HepG2 (cell line): ENCODE measurements around the gene CHMP5. TPM values are rescaled to one million over a fixed set of nuclear protein-coding genes. Genes with fewer than 3 reads are reported as not detected.

Experiments
- AHR ChIP-seq: IDR thresholded peaks from 2 replicates; pipeline ENCODE4 v1.6.1; 2018; ENCODE audit warnings: missing genetic modification reagents, missing compliant biosample characterization
- ARHGAP35 ChIP-seq: sonication (generic); formaldehyde crosslinking; IDR thresholded peaks from 2 replicates; pipeline ENCODE4 v1.9.0; 2022; ENCODE audit warnings: mild to moderate bottlenecking, inconsistent platforms, moderate library complexity, missing genetic modification reagents, borderline replicate concordance
- ARNTL ChIP-seq: sonication (generic); formaldehyde crosslinking; IDR thresholded peaks from 2 replicates; pipeline ENCODE4 v1.4.0; 2020; ENCODE audit warnings: mild to moderate bottlenecking, missing genetic modification reagents
- CBX1 ChIP-seq: IDR thresholded peaks from one replicate; pipeline ENCODE4 v1.6.1; 2016; ENCODE audit warnings: antibody characterized with exemption, low read depth
- CCAR2 ChIP-seq: fragments of 200-400 bp; formaldehyde crosslinking; optimal IDR thresholded peaks from 2 replicates; pipeline ENCODE3; 2018; ENCODE audit warnings: low read depth, mild to moderate bottlenecking, low read length, moderate library complexity
- EHMT2 ChIP-seq: fragments of 200-600 bp; sonication (generic); IDR thresholded peaks from 2 replicates; pipeline ENCODE4 v1.7.0; 2017; ENCODE audit warnings: antibody characterized with exemption, low read depth, low read length, borderline replicate concordance
- HHEX ChIP-seq: IDR thresholded peaks from 2 replicates; pipeline ENCODE4 v1.6.1; 2016; ENCODE audit warnings: control low read depth
- KMT2B ChIP-seq: IDR thresholded peaks from 2 replicates; pipeline ENCODE4 v1.6.1; 2016; ENCODE audit warnings: missing genetic modification reagents, missing compliant biosample characterization
- NPAS2 ChIP-seq: sonication (generic); formaldehyde crosslinking; IDR thresholded peaks from 2 replicates; pipeline ENCODE4 v1.8.0; 2022; ENCODE audit warnings: mild to moderate bottlenecking, missing genetic modification reagents, borderline replicate concordance
- RARA ChIP-seq: IDR thresholded peaks from 2 replicates; pipeline ENCODE4 v1.6.1; 2016; ENCODE audit warnings: missing genetic modification reagents, missing compliant biosample characterization
- RFX1 ChIP-seq: fragments of 450-650 bp; IDR thresholded peaks from 2 replicates; pipeline ENCODE4 v1.6.1; 2017
- RFX5 ChIP-seq: IDR thresholded peaks from 2 replicates; pipeline ENCODE4 v1.6.1; 2011; ENCODE audit warnings: low read depth, low read length, improper control_type of control experiment
- ZFAT ChIP-seq: sonication (generic); formaldehyde crosslinking; conservative IDR thresholded peaks from 2 replicates; pipeline ENCODE4 v1.8.1; 2023; ENCODE audit warnings: missing genetic modification reagents, inconsistent platforms
- ZFP36 ChIP-seq: fragments of 150-350 bp; IDR thresholded peaks from 2 replicates; pipeline ENCODE4 v1.6.1; 2018; ENCODE audit warnings: borderline replicate concordance, low read length, low read depth; ENCODE audit not compliant: partially characterized antibody
- ZKSCAN8 ChIP-seq: IDR thresholded peaks from 2 replicates; pipeline ENCODE4 v1.6.1; 2016; ENCODE audit warnings: borderline replicate concordance, missing genetic modification reagents, missing compliant biosample characterization
- ZNF224 ChIP-seq: sonication (generic); formaldehyde crosslinking; IDR thresholded peaks from 2 replicates; pipeline ENCODE4 v1.5.0; 2020; ENCODE audit warnings: mild to moderate bottlenecking, missing genetic modification reagents
- ZNF263 ChIP-seq: sonication (generic); formaldehyde crosslinking; IDR thresholded peaks from 2 replicates; pipeline ENCODE4 v1.4.0; 2020; ENCODE audit warnings: missing genetic modification reagents
- ZNF563 ChIP-seq: sonication (generic); formaldehyde crosslinking; IDR thresholded peaks from 2 replicates; pipeline ENCODE4 v1.8.0; 2022; ENCODE audit warnings: mild to moderate bottlenecking, moderate library complexity, missing genetic modification reagents
- ZNF879 ChIP-seq: sonication (generic); formaldehyde crosslinking; IDR thresholded peaks from 2 replicates; pipeline ENCODE4 v1.8.1; 2023; ENCODE audit warnings: missing genetic modification reagents
- polyA plus RNA-seq, 8 experiments: library from polyadenylated mRNA; depleted of rRNA in 3 of 8; stranded (reverse) in 7 of 8; unstranded in 1 of 8; fragments of >200 nt; fragmentation: Illumina TruSeq in 4 of 8; extraction: Trizol in 4 of 8; gene quantifications; 2 replicates each; pipeline versions ENCODE4 v1.2.1 to v1.2.3, GENCODE V29; 2011 to 2016; ENCODE audit warnings: low read depth in 4 of 8, missing spikeins in 1 of 8, mixed read lengths in 1 of 8; ENCODE audit not compliant: insufficient read depth in 1 of 8
- total RNA-seq, 5 experiments: library from RNA; depleted of rRNA; stranded (reverse); fragments of >200 nt; fragmentation: Illumina TruSeq; extraction: Trizol; gene quantifications; 2 replicates each; pipeline ENCODE4 v1.2.3, GENCODE V29; 2016; ENCODE audit warnings: low read depth in 1 of 5
- TF ChIP-seq, protein P1 (sequence below): sonication (generic); formaldehyde crosslinking; IDR thresholded peaks from 2 replicates; pipeline ENCODE4 v1.8.1; 2023; ENCODE audit warnings: mild to moderate bottlenecking, missing genetic modification reagents
- TF ChIP-seq, protein P2 (sequence below): sonication (generic); formaldehyde crosslinking; IDR thresholded peaks from 2 replicates; pipeline ENCODE4 v1.8.1; 2023; ENCODE audit warnings: mild to moderate bottlenecking, inconsistent platforms, moderate library complexity, missing genetic modification reagents, borderline replicate concordance
- TF ChIP-seq, protein P3 (sequence below): sonication (generic); formaldehyde crosslinking; IDR thresholded peaks from 2 replicates; pipeline ENCODE4 v1.4.0; 2020; ENCODE audit warnings: low read depth, mild to moderate bottlenecking, missing genetic modification reagents
- TF ChIP-seq, protein P4 (sequence below): IDR thresholded peaks from 2 replicates; pipeline ENCODE4 v1.6.1; 2016
- TF ChIP-seq, protein P5 (sequence below): sonication (generic); formaldehyde crosslinking; conservative IDR thresholded peaks from 2 replicates; pipeline ENCODE4 v1.4.0; 2020; ENCODE audit warnings: mild to moderate bottlenecking, missing genetic modification reagents, moderate library complexity

The CHMP5 gene
- total and polyA plus RNA-seq, 2 of the 13 experiments (the other 11 are each of a cell fraction or from before 2014, with no cell fraction given): 46.0 to 57.3 TPM

DNA sequence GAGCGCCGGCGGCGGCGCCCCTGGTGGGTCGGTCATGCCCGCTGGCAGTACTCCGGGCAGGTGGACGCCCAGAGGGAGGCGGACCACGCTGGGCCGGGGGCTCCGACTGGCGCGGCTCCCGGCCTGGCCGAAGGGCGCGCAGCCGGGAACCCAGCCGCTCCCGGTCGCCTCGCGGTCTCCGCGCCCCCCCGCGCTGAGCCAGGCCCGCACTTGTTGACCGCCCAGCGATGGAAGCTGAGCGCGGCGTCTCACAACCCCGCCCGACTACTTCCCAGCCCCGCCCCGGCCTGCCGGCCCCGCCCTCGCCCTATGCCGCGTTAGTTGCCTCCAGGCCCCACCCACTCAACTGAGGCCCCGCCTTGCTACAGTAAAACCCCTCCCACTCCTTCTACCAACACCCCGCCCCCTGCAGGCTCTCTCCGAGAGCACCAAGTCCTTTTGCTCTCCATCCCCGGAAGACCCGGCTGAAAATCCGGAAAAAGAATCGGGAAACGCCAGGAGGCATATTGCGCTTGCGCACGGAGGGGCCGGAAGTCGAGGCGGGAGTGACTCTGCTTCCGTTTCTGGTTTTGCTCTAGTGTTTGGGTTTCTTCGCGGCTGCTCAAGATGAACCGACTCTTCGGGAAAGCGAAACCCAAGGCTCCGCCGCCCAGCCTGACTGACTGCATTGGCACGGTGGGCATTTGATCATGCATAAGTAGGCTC, at the start of gene CHMP5, which contains the start of gene BAG1 (continued):
- TF ChIP-seq, protein P1, sequence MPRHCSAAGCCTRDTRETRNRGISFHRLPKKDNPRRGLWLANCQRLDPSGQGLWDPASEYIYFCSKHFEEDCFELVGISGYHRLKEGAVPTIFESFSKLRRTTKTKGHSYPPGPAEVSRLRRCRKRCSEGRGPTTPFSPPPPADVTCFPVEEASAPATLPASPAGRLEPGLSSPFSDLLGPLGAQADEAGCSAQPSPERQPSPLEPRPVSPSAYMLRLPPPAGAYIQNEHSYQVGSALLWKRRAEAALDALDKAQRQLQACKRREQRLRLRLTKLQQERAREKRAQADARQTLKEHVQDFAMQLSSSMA (CRISPR knock-in tag): no peak
- TF ChIP-seq ZFP36 (no peak), AHR (CRISPR knock-in tag) (0 out of 2 replicates have a peak, but pooled peaks have one; percentile 26), CCAR2 (no peak), HHEX (CRISPR knock-in tag) (no peak), KMT2B (CRISPR knock-in tag) (no peak), ZNF224 (CRISPR knock-in tag) (no peak), ZFAT (CRISPR knock-in tag) (no peak), ARHGAP35 (CRISPR knock-in tag) (no peak), ZNF263 (CRISPR knock-in tag) (peak; percentile 2; the same call in 1 of the 2 replicates), CBX1 (no peak), RARA (no peak), ARNTL (no peak), NPAS2 (CRISPR knock-in tag) (no peak), RFX5 (no peak; the same call in 1 of the 2 replicates), EHMT2 (no peak), RFX1 (no peak), ZNF879 (CRISPR knock-in tag) (no peak), ZKSCAN8 (CRISPR knock-in tag) (no peak), ZNF563 (CRISPR knock-in tag) (peak; percentile 69)
- TF ChIP-seq, protein P2, sequence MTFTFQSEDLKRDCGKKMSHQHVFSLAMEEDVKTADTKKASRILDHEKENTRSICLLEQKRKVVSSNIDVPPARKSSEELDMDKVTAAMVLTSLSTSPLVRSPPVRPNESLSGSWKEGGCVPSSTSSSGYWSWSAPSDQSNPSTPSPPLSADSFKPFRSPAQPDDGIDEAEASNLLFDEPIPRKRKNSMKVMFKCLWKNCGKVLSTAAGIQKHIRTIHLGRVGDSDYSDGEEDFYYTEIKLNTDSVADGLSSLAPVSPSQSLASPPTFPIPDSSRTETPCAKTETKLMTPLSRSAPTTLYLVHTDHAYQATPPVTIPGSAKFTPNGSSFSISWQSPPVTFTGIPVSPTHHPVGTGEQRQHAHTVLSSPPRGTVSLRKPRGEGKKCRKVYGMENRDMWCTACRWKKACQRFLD: no peak
- TF ChIP-seq, protein P3, sequence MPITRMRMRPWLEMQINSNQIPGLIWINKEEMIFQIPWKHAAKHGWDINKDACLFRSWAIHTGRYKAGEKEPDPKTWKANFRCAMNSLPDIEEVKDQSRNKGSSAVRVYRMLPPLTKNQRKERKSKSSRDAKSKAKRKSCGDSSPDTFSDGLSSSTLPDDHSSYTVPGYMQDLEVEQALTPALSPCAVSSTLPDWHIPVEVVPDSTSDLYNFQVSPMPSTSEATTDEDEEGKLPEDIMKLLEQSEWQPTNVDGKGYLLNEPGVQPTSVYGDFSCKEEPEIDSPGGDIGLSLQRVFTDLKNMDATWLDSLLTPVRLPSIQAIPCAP (CRISPR knock-in tag): no peak
- TF ChIP-seq, protein P4, sequence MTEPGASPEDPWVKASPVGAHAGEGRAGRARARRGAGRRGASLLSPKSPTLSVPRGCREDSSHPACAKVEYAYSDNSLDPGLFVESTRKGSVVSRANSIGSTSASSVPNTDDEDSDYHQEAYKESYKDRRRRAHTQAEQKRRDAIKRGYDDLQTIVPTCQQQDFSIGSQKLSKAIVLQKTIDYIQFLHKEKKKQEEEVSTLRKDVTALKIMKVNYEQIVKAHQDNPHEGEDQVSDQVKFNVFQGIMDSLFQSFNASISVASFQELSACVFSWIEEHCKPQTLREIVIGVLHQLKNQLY: no peak
- TF ChIP-seq, protein P5, sequence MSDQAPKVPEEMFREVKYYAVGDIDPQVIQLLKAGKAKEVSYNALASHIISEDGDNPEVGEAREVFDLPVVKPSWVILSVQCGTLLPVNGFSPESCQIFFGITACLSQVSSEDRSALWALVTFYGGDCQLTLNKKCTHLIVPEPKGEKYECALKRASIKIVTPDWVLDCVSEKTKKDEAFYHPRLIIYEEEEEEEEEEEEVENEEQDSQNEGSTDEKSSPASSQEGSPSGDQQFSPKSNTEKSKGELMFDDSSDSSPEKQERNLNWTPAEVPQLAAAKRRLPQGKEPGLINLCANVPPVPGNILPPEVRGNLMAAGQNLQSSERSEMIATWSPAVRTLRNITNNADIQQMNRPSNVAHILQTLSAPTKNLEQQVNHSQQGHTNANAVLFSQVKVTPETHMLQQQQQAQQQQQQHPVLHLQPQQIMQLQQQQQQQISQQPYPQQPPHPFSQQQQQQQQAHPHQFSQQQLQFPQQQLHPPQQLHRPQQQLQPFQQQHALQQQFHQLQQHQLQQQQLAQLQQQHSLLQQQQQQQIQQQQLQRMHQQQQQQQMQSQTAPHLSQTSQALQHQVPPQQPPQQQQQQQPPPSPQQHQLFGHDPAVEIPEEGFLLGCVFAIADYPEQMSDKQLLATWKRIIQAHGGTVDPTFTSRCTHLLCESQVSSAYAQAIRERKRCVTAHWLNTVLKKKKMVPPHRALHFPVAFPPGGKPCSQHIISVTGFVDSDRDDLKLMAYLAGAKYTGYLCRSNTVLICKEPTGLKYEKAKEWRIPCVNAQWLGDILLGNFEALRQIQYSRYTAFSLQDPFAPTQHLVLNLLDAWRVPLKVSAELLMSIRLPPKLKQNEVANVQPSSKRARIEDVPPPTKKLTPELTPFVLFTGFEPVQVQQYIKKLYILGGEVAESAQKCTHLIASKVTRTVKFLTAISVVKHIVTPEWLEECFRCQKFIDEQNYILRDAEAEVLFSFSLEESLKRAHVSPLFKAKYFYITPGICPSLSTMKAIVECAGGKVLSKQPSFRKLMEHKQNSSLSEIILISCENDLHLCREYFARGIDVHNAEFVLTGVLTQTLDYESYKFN (CRISPR knock-in tag): 0 out of 2 replicates have a peak, but pooled peaks have one; percentile 31
